NCI-H2107 (cell line): ENCODE measurements around the gene BCOR.

Experiments
- DNase-seq: peaks from one replicate; lab custom pipeline; 2025; lab: John Stamatoyannopoulos, UW

The BCOR gene

DNA sequence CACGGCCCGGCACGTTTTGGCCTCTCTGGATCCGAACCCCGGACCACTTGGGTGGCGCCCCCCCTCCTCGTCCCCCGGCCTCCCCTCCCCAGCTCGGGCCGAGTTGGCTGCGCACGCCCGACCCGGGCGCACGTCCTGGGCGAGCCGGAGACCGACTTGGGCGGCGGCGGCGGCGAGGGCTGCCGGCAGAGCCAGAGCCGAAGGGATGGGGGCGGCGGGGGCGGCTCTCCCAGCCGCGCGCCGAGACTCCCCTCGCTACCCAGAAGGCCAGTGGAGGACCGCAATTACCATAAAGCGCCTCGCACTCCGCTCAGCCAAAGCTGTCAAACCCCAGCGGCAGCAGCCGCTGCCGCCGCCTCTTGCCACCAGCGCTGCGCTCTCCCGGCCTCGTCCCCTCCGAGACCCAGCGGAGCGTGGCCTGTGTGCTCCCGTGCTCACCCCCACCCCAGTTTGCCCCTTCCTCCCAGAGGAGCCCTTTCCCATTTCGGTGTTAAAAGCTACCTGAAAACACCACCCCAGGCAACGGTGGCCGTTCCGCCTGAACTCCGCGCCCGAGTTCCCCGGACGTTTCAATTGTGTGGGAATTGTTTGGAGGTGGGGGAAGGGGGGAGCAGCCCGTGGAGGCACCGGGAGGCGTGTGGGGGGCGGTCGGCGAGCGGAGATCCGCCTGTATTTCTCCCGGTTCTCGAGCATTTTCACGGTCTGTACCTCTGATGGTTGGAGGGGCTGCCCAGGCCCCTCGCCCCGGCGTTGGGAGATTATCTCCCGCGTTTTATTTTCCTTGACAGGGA, 701 bp upstream of the BCOR start:
- peak; percentile 51 for DNase-seq

DNA sequence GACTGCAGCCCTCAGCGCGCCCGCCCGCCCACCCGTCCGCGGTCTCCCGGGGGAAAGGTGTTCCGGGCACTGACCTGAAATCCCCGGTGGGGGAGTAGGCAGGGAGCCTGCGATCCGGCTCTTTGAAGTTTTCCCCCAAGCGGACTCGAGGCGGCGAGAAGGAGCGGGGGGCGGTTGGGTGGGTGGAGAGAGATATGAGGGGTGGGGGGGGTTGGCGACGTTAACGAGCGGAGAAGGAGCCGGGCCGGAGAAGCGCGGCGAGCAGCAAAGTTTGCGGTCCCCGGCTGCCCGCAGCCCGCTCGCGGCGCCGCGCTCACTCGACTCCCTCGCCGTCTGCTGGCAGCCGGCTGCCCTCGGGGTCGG, 636 bp downstream of the BCOR start:
- DNase-seq: no peak

DNA sequence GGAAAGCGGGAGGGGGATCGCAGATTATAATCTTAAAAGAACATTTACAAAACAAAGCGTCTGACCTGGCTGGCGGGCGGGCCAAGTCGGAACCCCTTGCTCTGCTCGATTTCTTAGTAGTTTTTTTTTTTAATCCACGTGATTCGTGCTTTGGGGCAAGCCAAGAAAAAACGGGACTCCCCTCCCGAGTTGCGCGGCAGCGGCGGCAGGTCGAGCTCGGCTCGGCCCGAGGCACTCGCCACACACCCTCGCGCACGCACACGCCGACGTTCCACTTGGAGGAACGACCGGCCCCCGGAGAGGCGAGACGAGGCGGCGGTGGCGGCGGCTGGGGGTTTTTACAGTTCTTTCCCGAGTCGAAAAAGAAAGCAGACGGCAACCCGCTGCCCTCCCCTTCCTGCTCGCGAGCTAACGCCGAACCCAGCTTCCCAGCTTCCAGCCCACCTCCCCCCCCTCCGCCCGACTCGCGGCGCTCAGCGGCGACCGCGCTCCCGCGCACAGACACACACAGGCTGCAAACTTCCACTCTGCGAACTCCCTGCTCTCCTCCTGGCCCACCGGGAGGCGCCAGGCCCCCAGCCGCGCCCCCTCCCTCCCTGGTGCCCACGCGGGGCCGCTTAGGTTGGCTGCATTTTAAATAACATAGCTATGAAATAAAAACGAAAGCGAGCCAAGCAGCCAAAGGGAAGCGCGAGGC, 1.2 kb downstream of the BCOR start:
- peak; percentile 24 for DNase-seq

DNA sequence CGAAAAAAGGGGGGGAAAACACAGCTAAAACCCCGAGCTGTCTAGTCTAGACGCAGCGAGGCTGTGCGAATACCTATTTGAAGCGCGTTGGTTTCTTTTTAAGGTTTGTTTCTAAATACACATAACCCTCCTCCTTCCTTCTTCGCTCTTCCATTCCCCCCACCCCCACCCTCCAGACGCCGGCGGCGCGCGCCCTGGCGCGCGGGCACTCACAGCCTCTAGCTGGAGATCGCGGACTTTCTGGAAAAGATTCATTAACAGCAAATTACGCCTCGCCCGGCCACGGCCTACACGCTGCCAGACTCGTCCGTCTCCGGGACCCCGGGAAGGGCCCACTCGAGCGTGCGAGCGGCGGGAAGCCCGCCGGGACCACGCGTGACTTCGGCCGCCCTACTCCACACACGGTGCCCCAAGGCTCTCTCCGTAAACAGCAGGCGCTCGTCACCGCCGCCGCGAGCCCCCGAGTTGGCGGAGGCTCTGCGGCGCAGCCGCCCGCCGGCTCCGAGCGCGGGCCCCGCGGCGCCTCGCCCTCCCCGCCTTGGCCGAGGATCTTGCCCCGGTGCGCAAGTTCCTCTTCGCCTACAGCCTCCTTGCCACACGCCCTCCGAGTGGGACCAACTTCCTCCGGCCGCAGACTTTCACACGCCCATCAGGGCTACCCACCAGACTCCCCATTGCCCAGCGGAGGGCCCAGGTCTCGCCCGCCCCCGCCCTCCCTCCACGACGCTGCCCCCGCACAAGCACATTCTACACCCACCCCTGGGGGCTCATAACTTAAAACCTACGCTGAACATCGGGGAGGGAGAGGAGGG, 2.0 kb downstream of the BCOR start:
- no peak for DNase-seq

DNA sequence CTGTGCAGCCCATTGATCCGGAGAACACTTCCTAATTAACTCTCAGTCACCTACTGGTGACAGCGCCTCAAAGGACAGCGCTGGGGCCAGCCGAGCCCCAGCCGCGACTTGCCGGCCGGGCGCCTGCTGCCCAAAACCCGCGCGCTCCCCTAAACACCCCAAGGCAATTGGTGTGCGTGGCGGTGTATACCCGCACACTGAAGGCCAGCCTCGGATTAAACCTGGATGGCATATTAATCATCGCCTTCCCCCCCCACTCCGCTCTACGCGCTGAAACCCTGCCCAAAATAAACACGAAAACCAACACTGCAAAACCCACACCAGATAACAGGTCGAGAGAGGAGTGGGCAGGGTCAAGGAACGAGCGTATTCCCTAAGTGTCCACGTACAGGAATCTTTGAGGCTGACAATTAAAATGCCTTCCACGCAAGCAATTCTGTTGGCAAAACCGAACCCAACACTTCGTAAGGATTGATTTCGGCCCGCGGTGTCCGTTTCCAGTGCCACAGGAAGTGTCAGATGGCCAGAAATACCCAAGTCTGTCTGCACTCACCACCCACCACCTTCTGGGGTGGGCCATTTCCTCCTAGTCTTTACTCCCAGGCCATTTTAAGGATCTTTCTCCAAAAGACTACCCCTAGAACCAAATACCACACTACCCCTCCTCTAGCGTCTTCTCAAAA, 2.7 kb downstream of the BCOR start:
- DNase-seq: no peak

DNA sequence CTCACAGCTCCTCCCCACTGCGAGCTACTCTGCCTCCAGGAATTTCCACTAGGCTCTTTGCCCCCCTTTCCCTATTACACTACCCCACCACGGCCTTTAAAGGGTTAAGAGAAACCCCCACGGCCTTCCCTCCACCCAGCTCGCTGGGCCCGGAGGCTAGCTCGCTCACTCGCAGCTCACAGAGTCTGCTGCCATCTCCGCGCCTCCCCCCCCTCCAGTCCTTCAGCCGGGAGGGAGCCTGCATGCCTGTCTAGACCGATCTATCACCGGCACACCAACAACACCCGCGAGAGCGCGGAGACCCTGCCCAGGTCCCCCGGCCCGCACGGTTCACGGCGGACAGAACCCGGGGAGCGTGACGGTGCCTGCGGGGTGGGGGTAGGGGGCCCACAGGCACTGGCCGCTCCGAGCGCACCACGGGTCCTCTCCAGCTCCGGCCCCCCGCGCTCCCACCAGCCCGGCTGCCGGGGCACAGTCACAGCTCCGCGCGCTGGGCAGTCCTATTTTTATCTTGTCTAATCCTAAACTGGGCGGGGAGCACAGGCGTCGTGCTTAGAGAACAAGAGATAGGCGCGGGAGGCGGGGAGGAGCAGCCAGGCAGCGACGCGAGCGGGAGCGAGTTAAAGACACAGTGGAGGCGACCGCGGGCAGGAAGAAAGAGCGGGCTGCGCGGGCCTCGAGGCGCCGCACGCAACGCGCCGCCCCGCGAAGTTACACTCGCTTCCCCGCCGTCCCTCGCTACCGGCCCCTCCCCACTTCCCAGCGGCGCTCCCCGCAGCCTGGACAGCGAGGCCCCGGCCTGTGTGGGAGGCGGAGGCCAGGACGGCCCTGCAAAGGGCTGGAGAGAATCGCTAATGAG, 3.5 kb downstream of the BCOR start:
- no peak for DNase-seq

DNA sequence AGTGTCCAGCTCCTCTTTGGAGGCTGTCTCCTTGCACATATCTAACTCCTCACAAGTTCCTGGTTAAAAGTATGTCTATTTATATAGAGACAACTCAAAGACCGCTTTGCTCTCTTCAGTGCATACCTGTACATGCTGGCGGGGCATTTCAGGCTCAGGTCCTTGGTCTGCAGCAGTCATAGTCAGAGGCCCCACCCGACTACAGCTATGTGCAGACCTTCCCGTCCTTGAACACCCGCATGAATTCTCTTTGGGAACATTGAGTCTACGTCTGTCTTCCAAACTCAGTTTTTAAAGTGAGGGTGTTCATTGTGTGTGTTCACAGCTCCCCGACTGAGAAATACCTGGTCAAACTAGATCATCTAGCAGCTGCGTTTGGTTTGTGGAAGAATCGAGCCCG, 4.2 kb downstream of the BCOR start:
- DNase-seq: no peak

DNA sequence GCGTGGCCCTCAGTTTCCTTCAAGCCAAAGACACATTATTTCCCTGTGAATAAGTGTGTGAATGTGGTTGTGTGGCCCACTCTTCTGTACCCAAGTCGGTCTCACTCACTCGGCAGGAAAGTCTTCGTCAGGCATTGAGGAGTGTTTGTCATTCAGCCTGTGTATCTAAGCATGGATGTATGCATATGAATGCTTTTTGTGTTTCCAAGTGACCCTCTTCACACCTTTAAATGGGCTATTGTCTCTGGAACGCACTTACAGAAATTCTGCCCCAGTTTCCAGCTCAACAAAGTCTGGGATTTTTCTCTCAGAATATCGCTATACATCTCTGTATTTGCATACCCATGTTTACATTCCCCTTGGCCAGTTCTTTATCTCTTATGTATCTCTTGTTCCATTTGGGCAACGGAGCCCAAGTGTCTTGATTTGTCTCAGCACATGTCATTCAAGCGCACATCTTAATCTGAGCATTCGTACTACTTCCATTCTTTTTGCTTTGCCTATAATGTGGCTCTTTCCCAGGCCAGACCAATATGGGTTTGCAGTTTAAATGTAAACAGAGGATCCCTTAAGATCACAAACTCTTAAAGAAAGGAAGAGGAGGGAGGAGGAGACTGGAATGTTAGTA, 4.8 kb downstream of the BCOR start:
- no peak for DNase-seq

DNA sequence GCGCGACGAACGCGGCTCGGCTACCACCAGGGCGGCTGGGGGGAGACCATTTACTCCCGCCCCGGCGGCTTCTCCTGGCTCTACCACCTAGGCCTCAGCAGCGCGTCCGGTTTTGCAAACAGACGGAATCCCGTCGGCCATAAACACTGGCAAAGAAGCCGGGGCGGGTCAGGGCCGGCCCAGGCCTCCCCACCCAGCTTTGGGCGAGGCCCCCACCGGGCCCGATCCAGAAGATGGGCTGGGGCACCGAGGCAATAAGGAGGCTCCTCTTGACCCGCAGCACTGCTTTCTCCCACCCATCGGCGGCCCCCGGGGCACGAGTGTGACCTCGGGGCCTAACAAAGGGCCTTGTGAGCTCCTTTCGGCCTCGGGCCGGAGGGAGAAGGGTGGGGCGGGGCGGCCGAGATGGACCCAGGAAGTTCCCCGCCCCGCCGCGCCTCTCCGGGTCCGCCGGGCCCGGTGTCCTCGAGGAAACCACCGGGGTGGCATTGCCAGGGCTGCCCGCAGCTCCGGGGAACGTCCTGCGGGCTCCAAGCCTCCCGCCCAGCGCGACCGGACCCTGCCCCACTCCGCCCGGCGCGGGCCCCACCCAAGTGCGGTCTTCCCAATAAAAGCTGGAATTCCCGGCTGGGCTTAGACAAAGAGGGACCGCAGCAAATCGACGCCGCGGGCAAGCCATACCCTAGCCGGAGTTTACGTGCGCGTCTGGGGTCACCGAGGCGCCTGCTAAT, 5.9 kb downstream of the BCOR start:
- no peak for DNase-seq

DNA sequence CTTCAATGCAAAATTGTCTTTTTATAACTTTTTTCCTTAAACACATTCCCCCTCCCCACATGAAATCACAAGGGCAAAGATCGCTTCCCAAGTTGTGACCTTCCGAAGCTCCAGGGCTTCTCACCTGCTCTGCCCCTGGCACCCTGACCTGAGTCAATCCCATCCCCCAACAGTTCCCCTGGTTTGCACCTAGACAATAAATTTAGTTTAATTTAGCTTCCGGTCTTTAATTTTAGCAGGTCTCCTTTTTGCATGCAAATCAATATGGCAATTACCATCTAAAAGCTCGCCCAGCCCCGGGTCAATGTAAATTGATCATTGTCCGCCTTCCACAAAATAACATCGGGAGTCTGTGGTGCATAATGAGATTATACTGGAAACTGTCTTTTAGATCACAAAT, 6.8 kb downstream of the BCOR start:
- no peak for DNase-seq

DNA sequence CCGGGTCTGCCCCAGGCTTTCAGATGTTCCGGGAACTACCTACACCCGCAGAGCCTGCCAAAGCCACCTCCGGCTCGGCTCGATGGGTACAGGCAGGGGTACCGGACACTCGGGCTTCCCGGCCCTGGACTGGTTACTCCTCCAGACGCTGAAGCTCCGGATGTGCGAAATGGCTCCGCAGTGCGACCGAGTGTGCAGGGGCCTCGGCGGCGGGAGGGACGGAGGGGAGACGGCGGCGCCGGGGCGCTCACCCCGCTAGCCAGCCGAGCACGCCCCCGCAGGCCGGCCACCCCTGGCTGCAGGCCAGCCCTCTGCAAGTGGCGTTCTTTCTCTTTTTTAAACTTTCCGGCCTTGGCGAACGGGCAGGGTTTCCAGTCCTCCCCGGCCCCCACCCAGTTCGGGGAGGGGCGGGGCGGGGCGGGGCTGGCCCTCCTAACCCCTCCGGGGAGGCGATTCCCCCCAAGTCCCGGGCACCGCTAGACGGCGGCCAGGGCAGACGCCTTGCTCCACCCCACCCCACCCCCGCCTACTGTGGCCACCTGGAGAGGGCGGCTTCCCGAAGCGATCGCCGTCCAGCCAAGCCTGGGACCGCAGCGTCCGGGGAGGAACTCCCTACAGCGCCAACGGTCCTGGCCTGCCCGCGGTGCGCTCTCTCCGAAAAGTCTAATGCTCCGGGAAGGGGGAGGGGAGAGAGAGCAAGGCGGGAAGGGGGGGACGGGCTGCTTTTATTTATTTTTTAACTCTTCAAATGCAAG, 7.5 kb downstream of the BCOR start:
- DNase-seq: no peak

DNA sequence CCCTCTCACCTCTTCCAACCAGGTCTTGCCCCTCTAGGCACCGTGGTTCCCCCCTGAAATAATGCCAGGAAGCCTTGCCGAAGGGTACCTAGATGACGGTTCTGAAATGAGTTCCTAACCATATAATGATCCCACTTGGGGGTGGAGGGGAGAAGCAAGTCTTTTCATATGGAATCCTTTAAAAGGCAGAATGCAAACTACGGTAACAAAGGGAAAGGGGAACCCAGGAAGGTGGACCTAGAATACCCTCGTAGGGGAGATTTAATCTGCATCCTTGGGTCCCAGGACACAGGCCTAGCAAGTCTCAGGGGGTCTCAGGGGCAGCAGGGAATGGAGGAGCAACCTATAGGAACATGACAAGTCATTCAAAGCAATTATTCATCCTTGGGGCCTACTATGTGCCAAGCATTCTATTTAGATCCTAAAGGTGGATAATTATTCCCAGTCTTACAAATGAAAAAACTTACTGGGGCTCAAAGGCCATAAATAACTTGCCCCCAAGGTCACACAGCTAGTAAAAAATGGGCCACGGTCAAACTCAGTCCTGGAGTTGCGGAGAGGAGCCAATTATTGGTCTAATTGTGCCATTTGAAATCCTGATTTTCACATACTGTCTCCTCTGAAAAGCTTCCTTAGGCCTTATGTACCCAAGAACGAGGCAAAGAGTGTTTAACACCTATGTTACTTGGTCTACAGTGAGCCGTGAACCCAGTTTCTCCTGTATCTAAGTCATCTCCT, 8.8 kb downstream of the BCOR start:
- no peak for DNase-seq

DNA sequence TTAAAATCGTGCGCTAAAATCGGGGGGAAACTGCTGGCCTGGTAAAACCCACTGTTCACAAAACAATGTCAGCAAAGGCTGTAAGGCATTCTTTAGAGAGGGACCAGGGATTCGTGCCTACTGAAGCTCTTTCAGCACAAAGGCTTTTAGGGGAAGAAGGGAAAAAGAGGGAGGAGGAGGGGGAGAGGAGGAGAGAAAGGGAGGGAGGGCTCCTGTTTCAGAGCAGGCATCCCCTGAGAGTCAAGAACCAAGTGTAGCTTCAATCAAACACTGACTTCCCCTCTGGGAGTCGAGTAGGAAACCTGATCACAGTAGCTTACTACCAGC, 9.5 kb downstream of the BCOR start:
- DNase-seq: no peak

DNA sequence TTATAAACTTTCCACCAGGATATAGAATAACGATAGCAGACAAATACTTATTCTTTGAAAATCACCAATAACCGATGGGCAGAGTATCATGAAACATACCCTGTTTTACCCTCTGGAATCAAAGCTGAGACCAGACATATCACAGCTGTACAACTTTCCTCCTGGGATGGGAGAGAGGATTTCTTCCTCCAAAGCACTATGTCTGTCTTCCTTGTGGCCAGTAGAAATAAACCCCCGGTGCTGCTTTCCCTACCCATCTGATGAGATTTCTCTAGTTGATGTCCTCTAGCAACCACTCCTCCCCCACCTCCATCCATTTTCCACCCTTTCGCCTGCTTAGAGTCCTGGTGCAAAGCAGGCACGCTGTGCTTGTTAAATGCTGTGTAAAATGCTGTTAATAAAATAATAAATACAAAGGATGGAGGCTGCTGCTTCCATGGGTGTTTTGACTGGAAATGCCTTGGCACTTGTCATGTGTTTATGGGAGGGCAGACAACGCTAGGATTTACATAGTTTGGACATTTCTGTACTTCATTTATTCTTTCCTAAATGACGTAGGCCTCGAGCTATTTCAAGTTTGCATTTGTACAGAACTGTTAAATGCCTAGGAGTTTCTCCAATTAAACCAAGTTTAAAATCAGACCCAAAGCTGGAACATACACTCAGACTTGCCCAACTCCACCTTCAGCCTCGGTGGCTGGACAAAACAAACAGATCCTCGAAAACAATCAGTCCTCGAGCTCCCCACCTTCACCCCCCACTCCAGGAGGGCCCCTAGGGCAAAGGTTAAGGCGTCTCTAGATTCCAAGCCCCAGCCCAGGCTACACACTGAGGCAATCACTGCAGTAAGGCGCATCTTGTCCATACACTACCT, 10.1 kb downstream of the BCOR start:
- no peak for DNase-seq

DNA sequence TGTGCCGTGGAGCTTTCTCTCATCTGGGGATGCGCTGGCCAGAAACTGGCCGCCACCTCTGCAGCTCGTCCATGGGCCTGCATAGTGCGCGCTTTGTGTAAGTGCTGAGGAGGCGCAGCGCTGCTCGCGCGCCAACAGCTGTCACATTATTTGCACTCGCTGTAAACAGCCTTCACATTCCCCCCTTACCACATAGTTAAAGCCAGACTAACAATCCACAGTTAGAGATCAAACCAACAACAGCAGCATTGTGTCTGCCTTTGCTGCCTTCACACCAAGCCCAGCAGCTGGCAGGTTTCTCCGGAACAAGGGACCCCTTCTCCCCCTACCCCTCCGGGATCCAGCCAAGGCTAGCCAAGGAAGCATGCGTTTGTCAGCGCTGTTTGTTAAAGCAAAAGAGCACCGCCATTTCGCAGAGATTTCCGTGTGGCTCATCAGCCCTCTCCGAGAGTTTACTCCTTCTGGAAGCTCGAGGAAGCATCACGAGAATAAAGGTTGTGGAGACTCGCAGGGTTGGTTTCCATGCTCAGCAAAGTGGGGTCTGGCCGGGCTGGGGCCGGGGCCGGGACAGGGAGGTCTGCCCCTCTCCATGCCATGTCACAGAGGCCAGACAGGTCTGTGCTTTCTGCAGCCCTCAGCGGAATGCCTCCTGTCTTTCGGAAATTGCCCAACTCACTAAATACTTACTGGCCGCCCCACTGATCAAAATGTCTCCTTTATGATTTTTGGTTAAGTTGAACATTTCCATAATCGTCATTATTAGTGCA, 11.0 kb downstream of the BCOR start:
- DNase-seq: peak; percentile 6

DNA sequence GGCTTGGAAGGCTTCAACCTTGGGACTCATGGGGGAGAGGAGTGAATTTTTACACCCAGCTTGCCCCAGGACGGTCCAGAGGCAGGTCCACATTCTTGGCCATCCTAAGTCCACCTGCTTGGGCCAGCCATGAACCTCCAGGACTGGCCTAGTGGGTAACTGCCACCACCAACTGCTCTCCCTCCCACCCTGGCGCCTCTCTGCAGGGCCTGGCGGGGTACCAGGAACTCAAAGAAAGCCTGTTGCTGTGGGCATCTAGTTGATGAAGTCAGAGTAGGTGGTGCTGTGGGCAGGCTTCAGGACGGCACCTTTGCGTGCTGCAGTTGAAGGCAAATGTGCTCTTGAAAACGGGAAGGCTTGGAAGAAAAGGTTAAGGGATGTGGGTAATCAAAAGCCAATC, 12.0 kb downstream of the BCOR start:
- DNase-seq: no peak

DNA sequence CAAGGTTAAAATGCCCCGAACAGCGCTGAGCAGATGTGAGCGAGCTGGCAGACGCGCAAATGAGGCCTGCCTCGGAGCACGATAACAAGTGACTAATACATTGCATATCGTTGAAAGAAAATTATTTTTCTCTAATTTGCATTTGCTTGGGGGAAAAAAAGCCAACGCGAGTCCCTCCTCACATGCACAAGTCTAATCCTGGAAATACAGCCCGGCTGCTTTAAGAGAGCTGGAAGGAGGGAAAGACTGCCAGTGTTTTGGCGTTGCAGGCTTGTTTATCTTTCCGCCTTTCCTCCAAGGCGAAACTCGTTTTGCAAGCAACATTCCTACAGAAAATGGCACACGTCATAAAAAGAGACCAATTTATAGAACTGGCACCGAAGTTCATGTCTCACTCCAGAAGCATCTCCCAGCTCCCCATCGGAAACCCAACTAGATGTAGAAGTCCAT, 12.6 kb downstream of the BCOR start:
- no peak for DNase-seq
